Islet precursor cell (in vitro differentiated cells): ENCODE results near the gene LIMA1.
"Not testable (repeated sequence)": the region's sequence is repeated elsewhere in the genome, so short reads cannot be mapped to it uniquely, and the experiment has no call there.

Experiments used
- DNase-seq: peaks from one replicate; pipeline ENCODE4 v3.0.0-alpha.2; 2018

LIMA1 gene

DNA sequence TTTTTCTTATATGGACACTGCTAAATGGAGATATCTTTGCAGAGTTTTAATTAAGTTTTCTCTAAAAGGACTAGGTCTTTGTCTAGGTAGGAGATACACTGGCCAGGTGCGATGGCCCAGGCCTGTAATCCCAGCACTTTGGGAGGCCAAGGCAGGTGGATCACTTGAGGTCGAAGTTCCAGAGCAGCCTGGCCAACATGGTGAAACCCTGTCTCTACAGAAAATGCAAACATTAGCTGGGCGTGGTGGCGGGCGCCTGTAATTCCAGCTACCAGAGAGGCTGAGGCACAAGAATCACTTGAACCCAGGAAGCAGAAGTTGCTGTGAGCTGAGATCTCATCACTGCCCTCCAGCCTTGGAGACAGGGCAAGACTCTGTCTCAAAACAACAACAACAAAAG, 99.1 kb downstream of the LIMA1 start:
- no peak for DNase-seq

GRCh38 chr12:50182461-50182860, 100.9 kb downstream of the LIMA1 start:
- DNase-seq = no peak

GRCh38 chr12:50181691-50182090, 101.6 kb downstream of the LIMA1 start:
- peak; percentile 35 for DNase-seq

GRCh38 chr12:50175716-50176026, 107.6 kb downstream of the LIMA1 start:
- DNase-seq = no peak

- no peak for DNase-seq
Observed at GRCh38 chr12:50174971-50175715, 108.2 kb downstream of the LIMA1 start.

GRCh38 chr12:50167049-50167828, 116.1 kb downstream of the LIMA1 start, which contains the start of gene CERS5:
Gene CERS5, minus strand, starts transcription at chr12:50167369. Its CDS starts 72 bp downstream, at chr12:50167297.
- peak; percentile 100 for DNase-seq

DNA sequence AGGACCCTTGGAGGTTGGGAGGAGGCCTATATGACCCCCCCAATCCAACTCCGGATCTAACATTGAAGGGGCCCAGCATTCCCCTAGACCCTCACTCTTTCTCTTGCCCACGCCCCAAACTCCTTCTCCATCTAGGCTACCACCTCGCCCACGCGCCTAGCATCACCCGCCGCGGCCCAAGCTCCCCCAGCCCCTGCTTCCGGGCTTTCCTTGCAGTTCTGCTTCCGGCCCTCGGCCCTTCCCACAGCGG, 116.6 kb downstream of the LIMA1 start:
- DNase-seq = no peak

DNA sequence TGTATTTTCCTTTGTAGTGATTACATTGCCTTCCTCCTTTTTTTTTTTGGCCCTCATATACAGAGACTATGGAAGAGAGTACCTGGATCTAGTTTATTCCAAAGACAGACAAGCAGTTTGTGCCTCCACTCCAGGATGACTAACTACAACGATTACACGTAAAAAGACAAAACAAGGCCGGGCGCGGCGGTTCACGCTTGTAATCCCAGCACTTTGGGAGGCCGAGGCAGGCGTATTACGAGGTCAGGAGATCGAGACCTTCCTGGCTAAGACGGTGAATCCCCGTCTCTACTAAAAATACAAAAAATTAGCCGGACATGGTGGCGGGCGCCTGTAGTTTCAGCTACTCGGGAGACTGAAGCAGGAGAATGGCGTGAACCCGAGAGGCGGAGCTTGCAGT, 118.4 kb downstream of the LIMA1 start:
- no peak for DNase-seq

DNA sequence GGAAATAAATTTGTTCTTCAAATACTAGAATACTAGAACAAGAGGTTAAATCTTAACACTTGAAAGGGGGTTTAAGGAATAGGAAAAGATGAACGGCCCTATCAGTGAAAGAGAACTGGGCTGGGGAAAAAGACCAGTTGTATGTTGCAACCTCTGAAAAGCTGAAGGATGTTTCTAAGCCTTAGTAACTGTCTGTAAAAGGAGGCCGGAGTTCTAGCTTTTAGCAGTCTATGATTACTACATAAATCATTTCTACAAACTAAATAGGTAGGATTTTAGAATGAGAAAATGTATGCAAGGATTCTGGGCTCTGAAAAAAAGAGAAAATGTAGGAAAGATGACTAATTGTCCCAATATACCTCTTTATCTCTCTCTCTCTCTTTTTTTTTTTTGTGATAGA, 121.1 kb downstream of the LIMA1 start:
- no peak for DNase-seq

DNA sequence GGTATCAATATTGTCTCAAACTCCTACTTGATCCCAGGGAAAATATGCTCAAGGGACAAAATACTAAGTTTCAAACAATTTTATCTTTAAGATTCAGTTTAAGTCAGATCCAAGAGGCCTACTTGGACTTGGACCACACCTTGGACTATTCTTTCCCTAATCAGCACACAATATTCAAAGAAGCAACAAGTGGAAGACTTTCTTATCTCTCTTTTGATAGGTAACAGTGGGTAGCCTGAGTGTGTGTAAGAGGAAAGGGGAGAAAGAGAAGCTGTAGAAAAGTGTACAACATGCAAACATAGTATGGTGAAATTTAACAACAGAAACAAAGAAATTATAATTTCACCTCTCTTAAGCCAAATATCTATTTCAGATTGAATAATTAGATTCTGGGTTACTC, 122.7 kb downstream of the LIMA1 start:
- no peak for DNase-seq

DNA sequence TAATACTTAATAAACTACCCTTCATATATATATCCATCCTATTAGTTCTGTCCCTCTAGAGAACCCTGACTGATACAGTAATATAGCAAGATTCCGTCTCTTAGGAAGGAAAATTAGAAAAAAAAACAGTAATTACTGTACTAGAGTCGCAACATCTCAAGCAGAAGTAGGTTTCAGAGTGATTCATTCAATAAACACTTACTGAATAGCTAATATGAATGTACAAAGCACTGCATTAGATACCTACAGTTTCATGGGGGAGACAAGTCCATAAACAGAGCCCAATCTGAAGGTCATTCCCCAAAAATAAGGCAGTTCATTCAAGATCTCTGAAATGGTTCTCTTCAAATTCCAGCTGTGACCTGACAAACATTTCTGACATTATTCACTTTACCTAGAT, 126.1 kb downstream of the LIMA1 start:
- DNase-seq = no peak

GRCh38 chr12:50156641-50157040, 126.7 kb downstream of the LIMA1 start:
- DNase-seq = no peak

- DNase-seq = not testable (repeated sequence)
Observed at GRCh38 chr12:50154947-50155346, 128.4 kb downstream of the LIMA1 start.

- DNase-seq = no peak
Observed at GRCh38 chr12:50151047-50151687, 132.2 kb downstream of the LIMA1 start.

- DNase-seq = no peak
Observed at GRCh38 chr12:50149311-50149710, 134.0 kb downstream of the LIMA1 start.

DNA sequence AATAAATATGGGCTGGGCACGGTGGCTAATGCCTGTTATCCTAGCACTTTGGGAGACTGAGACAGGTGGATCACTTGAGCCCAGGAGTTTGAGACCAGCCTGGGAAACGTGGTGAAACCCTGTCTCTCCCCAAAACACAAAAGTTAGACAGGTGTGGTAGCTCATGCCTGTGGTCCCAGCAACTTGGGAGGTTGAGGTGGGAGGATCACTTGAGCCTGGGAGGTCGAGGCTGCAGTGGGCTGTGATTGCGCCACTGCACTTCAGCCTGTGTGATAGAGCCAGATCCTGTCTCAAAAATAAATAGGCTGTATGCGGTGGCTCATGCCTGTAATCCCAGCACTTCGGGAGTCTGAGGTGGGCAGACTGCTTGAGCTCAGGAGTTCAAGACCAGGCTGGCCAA, 135.3 kb downstream of the LIMA1 start:
- not testable (repeated sequence) for DNase-seq

GRCh38 chr12:50147281-50147680, 136.0 kb downstream of the LIMA1 start:
- no peak for DNase-seq

- no peak for DNase-seq
Observed at GRCh38 chr12:50145439-50145838, 137.9 kb downstream of the LIMA1 start.

GRCh38 chr12:50142993-50143392, 140.3 kb downstream of the LIMA1 start:
- no peak for DNase-seq

DNA sequence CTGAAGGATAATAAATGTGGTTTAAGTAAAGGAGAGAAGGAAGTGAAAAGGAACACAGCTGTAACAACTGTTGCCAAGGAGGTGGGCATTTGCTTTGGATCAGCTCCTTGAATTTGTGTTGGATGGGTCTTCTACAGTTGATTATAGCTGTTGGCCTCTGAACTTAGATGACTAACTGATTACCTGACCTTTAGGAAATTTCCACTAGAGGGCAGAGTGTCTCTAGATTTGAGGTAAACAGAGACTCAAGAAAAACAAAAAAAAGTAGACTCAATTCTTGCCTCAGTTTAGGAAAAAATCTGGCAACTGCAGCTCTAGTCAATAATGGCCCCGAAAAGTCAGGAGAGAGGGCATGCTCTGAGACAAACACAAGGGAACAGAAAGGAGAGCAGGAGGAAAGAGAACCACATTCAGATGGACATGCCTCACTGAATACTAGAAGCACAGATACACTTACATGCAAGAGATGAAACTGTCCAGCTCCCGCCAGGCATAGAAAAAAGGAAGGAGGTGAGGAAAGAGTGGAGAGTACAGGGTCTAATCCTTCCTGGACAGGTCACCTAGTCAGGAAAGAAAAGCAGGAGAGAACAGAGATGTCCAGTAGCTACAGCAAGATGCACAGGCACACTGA, 150.7 kb downstream of the LIMA1 start:
- DNase-seq = peak; percentile 47

GRCh38 chr12:50129290-50129689, 154.0 kb downstream of the LIMA1 start:
- no peak for DNase-seq

DNA sequence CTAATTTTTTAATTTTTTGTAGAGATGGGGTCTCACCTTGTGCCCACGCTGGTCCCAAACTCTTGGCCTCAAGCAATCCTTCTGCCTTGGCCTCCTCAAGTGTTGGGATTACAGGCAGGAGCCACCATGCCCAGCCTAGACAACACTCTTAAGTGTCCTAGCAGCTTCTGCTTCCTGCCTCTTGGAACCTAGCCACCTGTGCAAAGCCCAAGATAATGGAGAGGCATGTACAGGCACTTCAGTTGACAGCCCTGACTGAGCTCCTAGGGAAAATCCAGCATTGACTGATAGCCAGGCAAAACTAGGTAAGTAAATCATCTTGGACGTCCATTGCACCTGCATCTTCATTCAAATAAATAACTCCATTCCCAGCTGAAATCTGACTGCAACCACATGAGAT, 155.8 kb downstream of the LIMA1 start:
- peak; percentile 39 for DNase-seq
